Measurements from ENCODE around the gene SYNDIG1.

SYNDIG1 gene

GRCh38 chr20:24627926-24628325 lies 158.5 kb downstream of the SYNDIG1 start:
- no peak overlapping the region for H3K27ac Mint-ChIP-seq
- H3K4me3 Mint-ChIP-seq = no peak overlapping the region
- H3K4me1 Mint-ChIP-seq (ENCODE audit: low read depth) = peaks cover 4% of the 10 kb centered on the region
- no peaks in the 10 kb centered on the region for H3K9me3 Mint-ChIP-seq
- no peaks in the 10 kb centered on the region for H3K27me3 Mint-ChIP-seq (ENCODE audit: low read depth)
- H3K36me3 Mint-ChIP-seq (ENCODE audit: low read depth) = no peaks in the 10 kb centered on the region

- Mint-ChIP-seq H3K36me3 (ENCODE audit: low read depth) (no peaks in the 10 kb centered on the region), H3K27ac (no peak overlapping the region), H3K4me1 (ENCODE audit: low read depth) (peaks cover 4% of the 10 kb centered on the region), H3K4me3 (no peak overlapping the region), H3K9me3 (no peaks in the 10 kb centered on the region), H3K27me3 (ENCODE audit: low read depth) (no peaks in the 10 kb centered on the region)
These were observed 159.6 kb downstream of the SYNDIG1 start for GRCh38 chr20:24628985-24629384.

GRCh38 chr20:24629668-24630067 lies 160.2 kb downstream of the SYNDIG1 start:
- Mint-ChIP-seq H3K4me1 (ENCODE audit: low read depth) (peaks cover 4% of the 10 kb centered on the region), H3K27ac (no peak overlapping the region), H3K9me3 (no peaks in the 10 kb centered on the region), H3K4me3 (no peak overlapping the region), H3K27me3 (ENCODE audit: low read depth) (no peaks in the 10 kb centered on the region), H3K36me3 (ENCODE audit: low read depth) (no peaks in the 10 kb centered on the region)

GRCh38 chr20:24630486-24631172 lies 161.2 kb downstream of the SYNDIG1 start:
- H3K9me3 Mint-ChIP-seq = no peaks in the 10 kb centered on the region
- no peaks in the 10 kb centered on the region for H3K27me3 Mint-ChIP-seq (ENCODE audit: low read depth)

GRCh38 chr20:24631173-24631505 lies 161.7 kb downstream of the SYNDIG1 start:
- H3K4me1 Mint-ChIP-seq (ENCODE audit: low read depth) = peaks cover 4% of the 10 kb centered on the region
- no peaks in the 10 kb centered on the region for H3K27me3 Mint-ChIP-seq (ENCODE audit: low read depth)
- H3K9me3 Mint-ChIP-seq = no peaks in the 10 kb centered on the region
- H3K27ac Mint-ChIP-seq = no peak overlapping the region
- H3K4me3 Mint-ChIP-seq = no peak overlapping the region
- no peaks in the 10 kb centered on the region for H3K36me3 Mint-ChIP-seq (ENCODE audit: low read depth)

More at GRCh38 chr20:24630486-24631172, 161.2 kb downstream of the SYNDIG1 start:
- no peak overlapping the region for H3K4me3 Mint-ChIP-seq
- no peaks in the 10 kb centered on the region for H3K36me3 Mint-ChIP-seq (ENCODE audit: low read depth)
- H3K4me1 Mint-ChIP-seq (ENCODE audit: low read depth) = peaks cover 4% of the 10 kb centered on the region
- H3K27ac Mint-ChIP-seq = no peak overlapping the region

GRCh38 chr20:24632581-24632980 lies 163.2 kb downstream of the SYNDIG1 start:
- Mint-ChIP-seq H3K27ac (no peak overlapping the region), H3K27me3 (ENCODE audit: low read depth) (no peaks in the 10 kb centered on the region), H3K9me3 (no peaks in the 10 kb centered on the region), H3K4me3 (no peak overlapping the region), H3K4me1 (ENCODE audit: low read depth) (peaks cover 4% of the 10 kb centered on the region), H3K36me3 (ENCODE audit: low read depth) (no peaks in the 10 kb centered on the region)

- Mint-ChIP-seq H3K36me3 (ENCODE audit: low read depth) (no peaks in the 10 kb centered on the region), H3K4me1 (ENCODE audit: low read depth) (peaks cover 4% of the 10 kb centered on the region), H3K27ac (no peak overlapping the region), H3K9me3 (no peaks in the 10 kb centered on the region), H3K4me3 (no peak overlapping the region), H3K27me3 (ENCODE audit: low read depth) (no peaks in the 10 kb centered on the region)
These were observed 163.6 kb downstream of the SYNDIG1 start for GRCh38 chr20:24633026-24633425.

GRCh38 chr20:24633521-24633920 lies 164.1 kb downstream of the SYNDIG1 start:
- Mint-ChIP-seq H3K27ac (no peak overlapping the region), H3K4me3 (no peak overlapping the region), H3K27me3 (ENCODE audit: low read depth) (no peaks in the 10 kb centered on the region), H3K36me3 (ENCODE audit: low read depth) (no peaks in the 10 kb centered on the region), H3K9me3 (no peaks in the 10 kb centered on the region), H3K4me1 (ENCODE audit: low read depth) (peaks cover 4% of the 10 kb centered on the region)

- Mint-ChIP-seq H3K4me1 (ENCODE audit: low read depth) (peaks cover 1% of the 10 kb centered on the region), H3K36me3 (ENCODE audit: low read depth) (no peaks in the 10 kb centered on the region), H3K27ac (no peak overlapping the region), H3K9me3 (no peaks in the 10 kb centered on the region), H3K27me3 (ENCODE audit: low read depth) (no peaks in the 10 kb centered on the region), H3K4me3 (no peak overlapping the region)
These were observed 165.4 kb downstream of the SYNDIG1 start for GRCh38 chr20:24634855-24635254.

- no peaks in the 10 kb centered on the region for H3K4me1 Mint-ChIP-seq (ENCODE audit: low read depth)
- H3K27me3 Mint-ChIP-seq (ENCODE audit: low read depth) = no peaks in the 10 kb centered on the region
- H3K27ac Mint-ChIP-seq = no peak overlapping the region
- no peaks in the 10 kb centered on the region for H3K9me3 Mint-ChIP-seq
- H3K4me3 Mint-ChIP-seq = no peak overlapping the region
- H3K36me3 Mint-ChIP-seq (ENCODE audit: low read depth) = no peaks in the 10 kb centered on the region
These were observed 167.2 kb downstream of the SYNDIG1 start for GRCh38 chr20:24636626-24637025.

- no peak overlapping the region for H3K27ac Mint-ChIP-seq
- no peaks in the 10 kb centered on the region for H3K9me3 Mint-ChIP-seq
- no peak overlapping the region for H3K4me3 Mint-ChIP-seq
- H3K27me3 Mint-ChIP-seq (ENCODE audit: low read depth) = no peaks in the 10 kb centered on the region
- H3K4me1 Mint-ChIP-seq (ENCODE audit: low read depth) = no peaks in the 10 kb centered on the region
- no peaks in the 10 kb centered on the region for H3K36me3 Mint-ChIP-seq (ENCODE audit: low read depth)
These were observed 167.7 kb downstream of the SYNDIG1 start for GRCh38 chr20:24637087-24637486.

GRCh38 chr20:24637941-24638340 lies 168.5 kb downstream of the SYNDIG1 start:
- H3K27ac Mint-ChIP-seq = no peak overlapping the region
- H3K27me3 Mint-ChIP-seq (ENCODE audit: low read depth) = no peaks in the 10 kb centered on the region
- H3K9me3 Mint-ChIP-seq = no peaks in the 10 kb centered on the region
- H3K36me3 Mint-ChIP-seq (ENCODE audit: low read depth) = no peaks in the 10 kb centered on the region
- H3K4me3 Mint-ChIP-seq = no peak overlapping the region
- no peaks in the 10 kb centered on the region for H3K4me1 Mint-ChIP-seq (ENCODE audit: low read depth)

- Mint-ChIP-seq H3K4me1 (ENCODE audit: low read depth) (no peaks in the 10 kb centered on the region), H3K4me3 (no peak overlapping the region), H3K27me3 (ENCODE audit: low read depth) (no peaks in the 10 kb centered on the region), H3K27ac (no peak overlapping the region), H3K9me3 (no peaks in the 10 kb centered on the region), H3K36me3 (ENCODE audit: low read depth) (no peaks in the 10 kb centered on the region)
These were observed 169.4 kb downstream of the SYNDIG1 start for GRCh38 chr20:24638591-24639548.

- H3K4me3 Mint-ChIP-seq = no peak overlapping the region
- no peaks in the 10 kb centered on the region for H3K27me3 Mint-ChIP-seq (ENCODE audit: low read depth)
- H3K9me3 Mint-ChIP-seq = no peaks in the 10 kb centered on the region
- H3K4me1 Mint-ChIP-seq (ENCODE audit: low read depth) = no peaks in the 10 kb centered on the region
- H3K27ac Mint-ChIP-seq = no peak overlapping the region
- no peaks in the 10 kb centered on the region for H3K36me3 Mint-ChIP-seq (ENCODE audit: low read depth)
These were observed 170.8 kb downstream of the SYNDIG1 start for GRCh38 chr20:24640276-24640675.

GRCh38 chr20:24640686-24641085 lies 171.3 kb downstream of the SYNDIG1 start:
- Mint-ChIP-seq H3K27me3 (ENCODE audit: low read depth) (no peaks in the 10 kb centered on the region), H3K4me3 (no peak overlapping the region), H3K36me3 (ENCODE audit: low read depth) (no peaks in the 10 kb centered on the region), H3K9me3 (no peaks in the 10 kb centered on the region), H3K27ac (no peak overlapping the region), H3K4me1 (ENCODE audit: low read depth) (no peaks in the 10 kb centered on the region)
